Common myeloid progenitor, CD34-positive (primary cell): ENCODE results near the gene SIAH2.

Source experiments
- CTCF ChIA-PET: fragments of 350-600 bp; sonication (Branson Sonifier 250); formaldehyde crosslinking; loops from one replicate; lab custom pipeline; 2021; ENCODE audit warnings: antibody characterized with exemption; lab: Charles Lee
- POLR2A ChIA-PET: fragments of 350-600 bp; sonication (Branson Sonifier 250); formaldehyde crosslinking; loops from one replicate; lab custom pipeline; 2021; ENCODE audit warnings: antibody characterized with exemption; lab: Charles Lee
- DNase-seq, 3 donors: peaks; one replicate each; pipeline versions ENCODE4 v3.0.0 to v3.0.0-alpha.2; 2013
- H3K27ac ChIP-seq, 2 experiments: 1 replicate in 1 of 2; 2 replicates in 1 of 2; pipeline ENCODE4 v1.7.0; 2013; ENCODE audit warnings: inconsistent platforms in 2 of 2, low read length in 2 of 2, mild to moderate bottlenecking in 2 of 2, low read depth in 1 of 2, moderate library complexity in 1 of 2; ENCODE audit not compliant: severe bottlenecking in 2 of 2, insufficient read depth in 1 of 2, poor library complexity in 1 of 2
- H3K27me3 ChIP-seq, 5 experiments: replicated peaks in 2 of 5; 1 replicate in 3 of 5; 2 replicates in 2 of 5; pipeline versions ENCODE4 v1.6.1 to v1.7.0; 2013; ENCODE audit warnings: low read length in 4 of 5, mild to moderate bottlenecking in 2 of 5, moderate library complexity in 2 of 5, inconsistent platforms in 1 of 5; ENCODE audit not compliant: insufficient read depth in 5 of 5, control insufficient read depth in 4 of 5
- H3K36me3 ChIP-seq, 4 experiments: 1 replicate in 2 of 4; 2 replicates in 2 of 4; pipeline versions ENCODE4 v1.6.1 to v1.7.0; 2013; ENCODE audit warnings: low read length in 3 of 4, control low read depth in 1 of 4, mild to moderate bottlenecking in 1 of 4; ENCODE audit not compliant: control insufficient read depth in 4 of 4, insufficient read depth in 4 of 4
- H3K4me1 ChIP-seq, 4 experiments: 1 replicate in 3 of 4; 2 replicates in 1 of 4; pipeline versions ENCODE4 v1.6.1 to v1.7.1; 2013; ENCODE audit warnings: low read length in 3 of 4, mild to moderate bottlenecking in 3 of 4, control low read depth in 1 of 4, inconsistent platforms in 1 of 4, moderate library complexity in 1 of 4; ENCODE audit not compliant: control insufficient read depth in 4 of 4, insufficient read depth in 4 of 4; ENCODE audit errors: control extremely low read depth in 1 of 4
- H3K4me3 ChIP-seq, 7 experiments: 1 replicate in 4 of 7; 2 replicates in 3 of 7; pipeline versions ENCODE4 v1.5.1 to v1.7.0; 2013; ENCODE audit warnings: mild to moderate bottlenecking in 7 of 7, low read length in 6 of 7, moderate library complexity in 6 of 7, inconsistent platforms in 2 of 7, low read depth in 2 of 7, control low read depth in 1 of 7; ENCODE audit not compliant: insufficient read depth in 4 of 7, control insufficient read depth in 1 of 7; ENCODE audit errors: extremely low read depth in 1 of 7
- H3K9me3 ChIP-seq, 5 experiments: 1 replicate in 4 of 5; 2 replicates in 1 of 5; pipeline versions ENCODE4 v1.6.1 to v1.7.1; 2013; ENCODE audit warnings: low read length in 4 of 5, mild to moderate bottlenecking in 2 of 5, inconsistent platforms in 1 of 5, low read depth in 1 of 5, moderate library complexity in 1 of 5; ENCODE audit not compliant: control insufficient read depth in 4 of 5, insufficient read depth in 2 of 5; ENCODE audit errors: control extremely low read depth in 1 of 5
- WGBS: methylation state at CpG from one replicate; pipeline ENCODE4 v1.1.5; 2013; ENCODE audit not compliant: insufficient coverage; 5-methylcytosine and 5-hydroxymethylcytosine counted together

SIAH2 gene

GRCh38 chr3:150720444-150720843 is 42.5 kb downstream of the SIAH2 start:
- POLR2A ChIA-PET: no interaction called here
- Histone ChIP-seq H3K27ac (no peak overlapping the region), H3K4me3 (no peak overlapping the region), H3K36me3 (no peaks in the 10 kb centered on the region), H3K4me1 (peaks cover 0 to 5% (median 2%) of the 10 kb centered on the region in 4 experiments), H3K9me3 (no peaks in the 10 kb centered on the region), H3K27me3 (no peaks in the 10 kb centered on the region)
- 100% methylated on average over 2 of the region's 3 CpGs for WGBS
- CTCF ChIA-PET: interaction anchor here (0.9 to 2.7 kb wide), 9 partner anchors 10 to 283 kb away, joined by 3 to 15 read pairs (median 5); no protein-coding TSS in a partner anchor
- no peak for DNase-seq

DNA sequence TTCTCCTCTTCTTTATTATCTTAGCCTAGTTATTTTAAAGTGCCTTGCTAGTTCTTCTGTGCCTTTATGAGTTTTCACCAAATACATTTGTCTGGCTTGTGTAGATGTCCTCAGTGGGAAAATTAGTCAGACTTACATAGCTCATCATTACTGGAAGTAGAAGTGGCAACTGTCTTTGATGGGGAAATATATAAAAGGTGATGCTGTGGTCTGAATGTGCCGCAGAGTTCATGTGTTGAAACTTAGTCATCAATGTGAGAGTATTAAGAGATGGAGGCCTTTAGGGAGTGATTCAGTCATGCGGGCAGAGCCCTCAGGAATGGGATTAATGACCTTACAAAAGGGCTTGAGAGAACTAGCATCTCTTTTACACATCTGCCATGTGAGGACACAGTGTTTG is 52.9 kb downstream of the SIAH2 start:
- H3K27me3 ChIP-seq: no peaks in the 10 kb centered on the region
- no peak for DNase-seq
- no peaks in the 10 kb centered on the region for H3K4me1 ChIP-seq
- no peak overlapping the region for H3K27ac ChIP-seq
- CTCF ChIA-PET: no interaction called here
- no peak overlapping the region for H3K4me3 ChIP-seq
- POLR2A ChIA-PET: no interaction called here
- H3K9me3 ChIP-seq: peaks cover 0 to 7% (median 0%) of the 10 kb centered on the region in 5 experiments
- no CpG with 5 or more reads among the region's 2 CpGs for WGBS
- H3K36me3 ChIP-seq: peaks cover 4 to 36% (median 14%) of the 10 kb centered on the region in 4 experiments

GRCh38 chr3:150703756-150704344 is 59.1 kb downstream of the SIAH2 start, which contains the start of gene ERICH6:
TSS of gene ERICH6 (minus strand) at chr3:150703920. CDS start at chr3:150703898, 22 bp downstream.
- CTCF ChIA-PET: interaction anchor here (0.6 to 1.1 kb wide), 2 partner anchors 86 to 107 kb away, joined by 3 read pairs; no protein-coding TSS in a partner anchor
- H3K4me1 ChIP-seq: peaks cover 5 to 10% (median 9%) of the 10 kb centered on the region in 4 experiments
- H3K9me3 ChIP-seq: peaks cover 0 to 4% (median 0%) of the 10 kb centered on the region in 5 experiments
- H3K27me3 ChIP-seq: no peaks in the 10 kb centered on the region
- H3K27ac ChIP-seq: peak within 1 kb of the TSS; percentile 93 to 97
- H3K4me3 ChIP-seq: peak within 1 kb of the TSS; percentile 65 to 85 (median 77)
- H3K36me3 ChIP-seq: peaks cover 0 to 12% (median 5%) of the 10 kb centered on the region in 4 experiments
- peak; percentile 90 to 96 (median 93) for DNase-seq
- 0% methylated on average over 23 of the region's 35 CpGs for WGBS
- POLR2A ChIA-PET: interaction anchor here (0.6 kb wide), 2 partner anchors 122 to 159 kb away, joined by 3 to 4 read pairs; no protein-coding TSS in a partner anchor

DNA sequence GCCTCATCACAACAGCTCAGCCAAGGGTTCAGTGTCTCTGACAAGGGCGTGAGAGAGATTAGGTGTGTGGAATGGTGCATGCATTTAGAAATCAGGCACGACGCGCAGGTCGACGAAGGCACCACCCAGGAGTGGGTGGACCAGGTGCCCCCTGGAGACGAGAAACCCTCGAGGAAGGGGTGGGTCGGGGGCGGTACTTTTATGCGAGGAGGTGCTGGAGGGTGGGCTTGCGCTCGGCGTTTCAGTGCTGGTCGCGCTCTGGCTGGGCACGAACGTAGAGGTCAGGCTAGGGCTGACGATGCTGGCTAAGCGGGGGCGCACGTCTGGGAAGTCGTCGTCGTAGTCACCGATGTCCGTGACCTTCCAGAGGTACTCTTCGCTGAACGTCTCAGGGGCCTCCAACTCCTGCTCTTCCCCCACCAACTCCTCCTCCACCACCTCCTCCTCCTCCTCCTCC is 59.6 kb downstream of the SIAH2 start:
- peak overlapping the region; percentile 65 to 85 (median 77) for H3K4me3 ChIP-seq
- H3K27ac ChIP-seq: peak overlapping the region; percentile 93 to 97
- 10% methylated on average over 27 of the region's 29 CpGs for WGBS
- CTCF ChIA-PET: interaction anchor here (0.6 to 1.3 kb wide), 3 partner anchors 85 to 115 kb away, joined by 3 read pairs; no protein-coding TSS in a partner anchor
- peaks cover 0 to 7% (median 4%) of the 10 kb centered on the region in 4 experiments for H3K36me3 ChIP-seq
- POLR2A ChIA-PET: interaction anchor here (0.6 kb wide), 2 partner anchors 123 to 158 kb away, joined by 3 to 4 read pairs; no protein-coding TSS in a partner anchor
- peak in 2 of 3 donors; percentile 68 to 76 for DNase-seq
- peaks cover 5 to 10% (median 9%) of the 10 kb centered on the region in 4 experiments for H3K4me1 ChIP-seq
- no peaks in the 10 kb centered on the region for H3K27me3 ChIP-seq
- H3K9me3 ChIP-seq: peaks cover 0 to 4% (median 0%) of the 10 kb centered on the region in 5 experiments

DNA sequence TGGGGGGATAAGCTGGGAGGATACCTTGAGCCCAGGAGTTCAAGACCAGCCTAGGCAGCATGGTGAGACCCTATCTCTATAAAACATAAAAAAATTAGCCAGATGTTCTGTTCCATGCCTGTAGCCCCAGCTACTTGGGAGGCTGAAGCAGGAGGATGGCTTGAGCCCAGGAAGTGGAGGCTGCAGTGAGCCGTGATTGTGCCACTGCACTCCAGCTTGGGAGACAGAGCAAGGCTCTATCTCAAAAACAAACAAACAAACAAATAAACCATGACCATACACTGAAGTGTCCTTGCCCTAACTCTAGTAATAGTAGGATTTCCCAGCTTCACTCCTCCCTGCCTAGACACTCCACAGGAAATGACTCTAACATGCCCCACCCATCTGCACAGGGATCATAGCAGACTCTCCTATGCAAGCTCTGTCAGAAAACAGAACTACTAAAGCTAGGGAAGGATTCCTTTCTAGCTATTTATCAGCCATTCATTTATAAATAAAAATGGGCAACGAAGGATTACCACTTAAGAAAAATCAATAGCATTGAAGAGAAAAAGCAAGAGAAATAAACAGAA is 63.8 kb downstream of the SIAH2 start:
- POLR2A ChIA-PET: no interaction called here

DNA sequence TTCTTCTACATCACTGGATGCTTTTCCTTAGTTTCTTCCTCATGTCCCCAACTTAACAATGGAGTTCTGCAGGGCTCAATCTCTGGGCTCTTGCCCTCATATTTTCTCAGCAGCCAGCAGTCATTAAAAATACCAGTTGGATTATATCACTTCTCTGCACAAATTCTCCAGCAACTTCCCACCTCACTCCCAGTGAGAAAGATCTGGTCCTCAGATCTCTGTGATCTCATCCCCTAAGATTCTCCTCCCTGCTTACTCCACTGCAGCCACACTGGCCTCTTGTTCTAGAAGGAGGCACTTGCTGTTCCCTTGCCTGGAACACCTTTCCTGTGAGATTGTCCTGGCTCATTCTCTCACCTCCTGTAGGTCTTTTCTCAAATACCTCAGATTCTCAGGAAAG is 65.3 kb downstream of the SIAH2 start:
- CTCF ChIA-PET: no interaction called here

More for the DNA sequence above, 63.8 kb downstream of the SIAH2 start:
- Histone ChIP-seq H3K27me3 (no peaks in the 10 kb centered on the region), H3K36me3 (no peaks in the 10 kb centered on the region), H3K4me3 (no peak overlapping the region), H3K9me3 (no peaks in the 10 kb centered on the region), H3K27ac (no peak overlapping the region), H3K4me1 (peaks cover under 1 to 6% (median 6%) of the 10 kb centered on the region in 4 experiments)
- no peak for DNase-seq
- WGBS: no CpG with 5 or more reads among the region's 2 CpGs
- CTCF ChIA-PET: interaction anchor here (0.6 to 1.3 kb wide), 3 partner anchors 19 to 154 kb away, joined by 3 read pairs; no protein-coding TSS in a partner anchor

More for the DNA sequence above, 65.3 kb downstream of the SIAH2 start:
- no peak overlapping the region for H3K27ac ChIP-seq
- no peaks in the 10 kb centered on the region for H3K27me3 ChIP-seq
- no peak for DNase-seq
- H3K4me3 ChIP-seq: no peak overlapping the region
- no peaks in the 10 kb centered on the region for H3K4me1 ChIP-seq
- peaks cover 0 to 8% (median 0%) of the 10 kb centered on the region in 5 experiments for H3K9me3 ChIP-seq
- POLR2A ChIA-PET: no interaction called here
- H3K36me3 ChIP-seq: no peaks in the 10 kb centered on the region
